Transverse colon (tissue), 3 donors: ENCODE measurements around the gene MED8.

Experiments
- CTCF ChIP-seq, 5 experiments: fragments of 200-600 bp in 3 of 5; fragments of 450-650 bp in 2 of 5; sonication (generic) in 3 of 5; IDR thresholded peaks; 1 replicate in 2 of 5; 2 replicates in 3 of 5; pipeline ENCODE4 v1.5.1; 2016 to 2017; ENCODE audit warnings: antibody characterized with exemption in 5 of 5, inconsistent platforms in 3 of 5, mild to moderate bottlenecking in 2 of 5, moderate library complexity in 1 of 5
- EP300 ChIP-seq: sonication (generic); formaldehyde crosslinking; IDR thresholded peaks from one replicate; pipeline ENCODE4 v1.6.1; 2017; ENCODE audit warnings: antibody characterized with exemption, low read depth

- TF ChIP-seq EP300: no peak
- TF ChIP-seq CTCF (IDR thresholded peaks at IDR 0.05): no peak
Observed at GRCh38 chr1:43427941-43428340, 38.3 kb upstream of the MED8 start.
